ENCODE measurements around the gene RCBTB1. TPM values are rescaled to one million over a fixed set of nuclear protein-coding genes. Genes with fewer than 3 reads are reported as not detected.

RCBTB1 gene
- total RNA-seq, 1 experiment from 2014 or later: 26.1 TPM

GRCh38 chr13:49569993-49570689, 15.2 kb downstream of the RCBTB1 start:
- no peak overlapping the region for H2AK5ac ChIP-seq (ENCODE audit: insufficient read length, low read length)
- H3K9me3 Mint-ChIP-seq: no peaks in the 10 kb centered on the region
- no peak overlapping the region for H3T11ph ChIP-seq (ENCODE audit: low read length)
- H3K36me3 Mint-ChIP-seq (ENCODE audit: insufficient read depth in 1 of 3, low read depth in 3 of 3): peaks cover 16 to 28% (median 21%) of the 10 kb centered on the region in 3 experiments
- H3K9ac ChIP-seq (ENCODE audit: extremely low read depth, insufficient read length, low read length): no peak overlapping the region
- no CpG with 5 or more reads among the region's 1 CpG for WGBS (ENCODE audit: extremely low coverage, insufficient read length, low lambda C conversion rate)
- no peak overlapping the region for H3K18ac ChIP-seq (ENCODE audit: insufficient read length, low read depth, low read length)
- no peaks in the 10 kb centered on the region for H3K27me3 Mint-ChIP-seq (ENCODE audit: low read depth)
- H2BK15ac ChIP-seq (ENCODE audit: low read depth, low read length): no peak overlapping the region
- peaks cover 2% of the 10 kb centered on the region for H3K79me1 ChIP-seq (ENCODE audit: insufficient read depth, low read depth, low read length, poor library complexity, severe bottlenecking)
- H3K9me3 ChIP-seq (ENCODE audit: control insufficient read depth, low read depth, low read length): no peaks in the 10 kb centered on the region
- no peaks in the 10 kb centered on the region for H3K79me2 ChIP-seq (ENCODE audit: insufficient read depth, low read length)
- no peak overlapping the region for H2BK12ac ChIP-seq (ENCODE audit: insufficient read length, low read depth, low read length)
- no peaks in the 10 kb centered on the region for H3K4me1 ChIP-seq (ENCODE audit: insufficient read depth, low read length)
- DNase-seq: no peak
- H4K8ac ChIP-seq (replicated peaks; ENCODE audit: insufficient read length, low read depth, low read length): no peak overlapping the region
- no peak overlapping the region for H2BK20ac ChIP-seq (ENCODE audit: low read depth, low read length, poor library complexity, severe bottlenecking)
- no peak overlapping the region for H3K4me3 Mint-ChIP-seq
- no peaks in the 10 kb centered on the region for H4K20me1 ChIP-seq (ENCODE audit: control insufficient read depth, insufficient read depth, insufficient read length)
- no peak overlapping the region for H3K23ac ChIP-seq (ENCODE audit: insufficient read length, low read depth, low read length)
- no peak overlapping the region for H3K4ac ChIP-seq (ENCODE audit: low read depth, low read length)
- H2AFZ ChIP-seq (ENCODE audit: low read length): no peak overlapping the region
- H3K23me2 ChIP-seq (ENCODE audit: insufficient read length, low read depth, low read length, poor library complexity, severe bottlenecking): no peaks in the 10 kb centered on the region
- H2BK5ac ChIP-seq (ENCODE audit: insufficient read length, low read length): no peak overlapping the region
- no peak overlapping the region for H3K14ac ChIP-seq (ENCODE audit: insufficient read depth, low read length)
- no peak overlapping the region for H2BK120ac ChIP-seq (ENCODE audit: low read depth, low read length, poor library complexity, severe bottlenecking)
- H3K56ac ChIP-seq (ENCODE audit: insufficient read length, low read depth, low read length): no peak overlapping the region
- no peak overlapping the region for H4K5ac ChIP-seq (ENCODE audit: insufficient read length, low read depth, low read length)
- H3K27ac ChIP-seq (ENCODE audit: insufficient read length, low read depth, low read length): no peak overlapping the region
- TF ChIP-seq CTCF (conservative IDR thresholded peaks at IDR 0.05): no peak
- H3K4me2 ChIP-seq (ENCODE audit: insufficient read depth, insufficient read length, low read length): no peak overlapping the region
- H3K27ac Mint-ChIP-seq: no peak overlapping the region; a peak in 1 of 7 replicates
- no peaks in the 10 kb centered on the region for H3K27me3 ChIP-seq (ENCODE audit: insufficient read depth, low read length)
- no peak overlapping the region for H4K91ac ChIP-seq (ENCODE audit: insufficient read length, low read depth, low read length)
- H3K4me1 Mint-ChIP-seq: no peaks in the 10 kb centered on the region

Data from H9 (cell line).